OCI-LY7 (cell line): ENCODE measurements around the gene TCEA3. TPM values are rescaled to one million over a fixed set of nuclear protein-coding genes. Genes with fewer than 3 reads are reported as not detected.
A peak's percentile ranks its signal among the peaks of the same experiment; 100 is the strongest.

Experiments
- BruUV-seq: library from RNA; stranded (reverse); fragments of 400-500 nt; replicated peaks from 2 replicates; lab custom pipeline; 2021; lab: Mats Ljungman, UMichigan
- CTCF ChIA-PET: fragments of 300-600 bp; sonication (Branson Sonifier 250); formaldehyde crosslinking; loops from one replicate; lab custom pipeline; 2022; ENCODE audit warnings: antibody characterized with exemption; ENCODE audit not compliant: unreplicated experiment; lab: Charles Lee
- POLR2A ChIA-PET: fragments of 300-600 bp; sonication (Branson Sonifier 250); formaldehyde crosslinking; loops from one replicate; lab custom pipeline; 2022; ENCODE audit warnings: antibody characterized with exemption; lab: Charles Lee
- DNase-seq: peaks from one replicate; pipeline ENCODE4 v3.0.0-alpha.2; 2015; ENCODE audit warnings: low spot score
- H2AFZ ChIP-seq: fragments of 200-600 bp; sonication (generic), shearing (Covaris generic); 2 replicates; pipeline ENCODE4 v1.6.1; 2014; ENCODE audit warnings: mild to moderate bottlenecking, antibody characterized with exemption, low read length, moderate library complexity
- H3K27ac ChIP-seq: fragments of 200-600 bp; sonication (generic); 2 replicates; pipeline ENCODE4 v1.5.1; 2014; ENCODE audit warnings: mixed run types, low read depth, mild to moderate bottlenecking, moderate library complexity, low read length, inconsistent platforms; ENCODE audit not compliant: poor library complexity, severe bottlenecking
- H3K36me3 ChIP-seq: fragments of 200-600 bp; sonication (generic); 2 replicates; pipeline ENCODE4 v1.6.1; 2014; ENCODE audit warnings: mild to moderate bottlenecking, antibody characterized with exemption, low read length, moderate library complexity, mixed read lengths; ENCODE audit not compliant: insufficient read depth
- H3K4me1 ChIP-seq: fragments of 200-600 bp; sonication (generic); 2 replicates; pipeline ENCODE4 v1.5.1; 2014; ENCODE audit warnings: mild to moderate bottlenecking, low read length; ENCODE audit not compliant: insufficient read depth, poor library complexity, severe bottlenecking
- H3K4me2 ChIP-seq: fragments of 200-600 bp; sonication (generic); 2 replicates; pipeline ENCODE4 v1.6.1; 2014; ENCODE audit warnings: mild to moderate bottlenecking, low read length
- H3K4me3 ChIP-seq: fragments of 200-600 bp; sonication (generic); 2 replicates; pipeline ENCODE4 v1.5.1; 2014; ENCODE audit warnings: mild to moderate bottlenecking, low read depth, low read length; ENCODE audit not compliant: poor library complexity, severe bottlenecking
- H3K79me2 ChIP-seq: fragments of 200-600 bp; sonication (generic); 2 replicates; pipeline ENCODE4 v1.6.1; 2016; ENCODE audit warnings: low read depth, mild to moderate bottlenecking, low read length, moderate library complexity, mixed read lengths; ENCODE audit not compliant: insufficient read depth
- H3K9me2 ChIP-seq: fragments of 200-600 bp; sonication (generic); 2 replicates; pipeline ENCODE4 v1.6.1; 2016; ENCODE audit warnings: mild to moderate bottlenecking, low read length, mixed read lengths; ENCODE audit not compliant: insufficient read depth
- H3K9me3 ChIP-seq: fragments of 200-600 bp; sonication (generic); 2 replicates; pipeline ENCODE4 v1.6.1; 2014; ENCODE audit warnings: mild to moderate bottlenecking, mixed run types, low read length, mixed read lengths
- H4K20me1 ChIP-seq: fragments of 200-600 bp; sonication (generic); 2 replicates; pipeline ENCODE4 v1.6.1; 2014; ENCODE audit warnings: mild to moderate bottlenecking, antibody characterized with exemption, low read length, moderate library complexity, mixed read lengths; ENCODE audit not compliant: insufficient read depth
- CTCF ChIP-seq: fragments of 200-600 bp; sonication (generic); conservative IDR thresholded peaks from 2 replicates; pipeline ENCODE4 v1.5.1; 2014; ENCODE audit warnings: mild to moderate bottlenecking, antibody characterized with exemption, low read length, moderate library complexity, mixed read lengths
- EZH2phosphoT487 ChIP-seq: fragments of 200-600 bp; sonication (generic); IDR thresholded peaks from 2 replicates; pipeline ENCODE4 v1.6.1; 2018; ENCODE audit warnings: low read depth, borderline replicate concordance, mild to moderate bottlenecking, mixed run types, antibody characterized with exemption, low read length, moderate library complexity, mixed read lengths
- intact Hi-C: fragments of 100-400 bp; cut with micrococcal nuclease; formaldehyde crosslinking; loops from one replicate; pipeline ENCODE4 v1.10.0; 2022; ENCODE audit not compliant: unreplicated experiment
- total RNA-seq, 2 experiments: library from RNA; depleted of rRNA in 1 of 2; stranded (reverse); fragments of >200 nt in 1 of 2; shearing (Covaris generic) in 1 of 2; gene quantifications; 2 replicates each; pipeline ENCODE4 v1.2.3, GENCODE V29; 2014 to 2022

Gene TCEA3
- total RNA-seq, 2 experiments from 2014 or later = not detected

DNA sequence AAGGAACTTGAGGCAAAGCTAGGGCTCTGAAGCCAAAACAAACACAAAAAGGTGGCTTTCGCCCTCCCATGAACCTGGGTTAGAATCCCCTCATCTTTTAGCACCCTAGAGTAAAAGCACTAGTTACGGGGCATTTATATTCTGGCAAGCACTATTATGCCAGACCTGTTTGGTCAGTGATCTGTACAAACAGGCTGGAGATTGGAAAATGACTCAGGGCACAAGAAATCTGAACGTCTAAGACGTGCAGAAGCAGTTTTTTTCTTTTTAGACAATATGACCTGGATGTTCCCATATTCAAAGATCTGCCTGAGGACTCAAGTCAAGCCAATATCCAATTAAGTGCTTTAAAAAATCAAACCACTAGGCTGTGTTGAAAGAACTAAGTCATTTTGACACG, 58.0 kb downstream of the TCEA3 start:
- H3K9me3 ChIP-seq = no peaks in the 10 kb centered on the region
- ChIA-PET POLR2A (no interaction called here), CTCF (no interaction called here)
- H2AFZ ChIP-seq = no peak overlapping the region
- intact Hi-C loops = loop anchor here (10.0 kb wide), 1 partner anchor 538 kb away; no protein-coding TSS in a partner anchor
- H3K27ac ChIP-seq = no peak overlapping the region
- H3K36me3 ChIP-seq = peaks cover 25% of the 10 kb centered on the region
- no peak for DNase-seq
- BruUV-seq = no TSS peak
- no peaks in the 10 kb centered on the region for H4K20me1 ChIP-seq
- H3K79me2 ChIP-seq = peaks cover 13% of the 10 kb centered on the region; the same call in 1 of the 2 replicates
- no peak for TF ChIP-seq CTCF
- no peaks in the 10 kb centered on the region for H3K9me2 ChIP-seq
- peak overlapping the region; percentile 78; the same call in 1 of the 2 replicates for H3K4me2 ChIP-seq
- H3K4me3 ChIP-seq = peak overlapping the region; percentile 77
- peaks cover 28% of the 10 kb centered on the region for H3K4me1 ChIP-seq

DNA sequence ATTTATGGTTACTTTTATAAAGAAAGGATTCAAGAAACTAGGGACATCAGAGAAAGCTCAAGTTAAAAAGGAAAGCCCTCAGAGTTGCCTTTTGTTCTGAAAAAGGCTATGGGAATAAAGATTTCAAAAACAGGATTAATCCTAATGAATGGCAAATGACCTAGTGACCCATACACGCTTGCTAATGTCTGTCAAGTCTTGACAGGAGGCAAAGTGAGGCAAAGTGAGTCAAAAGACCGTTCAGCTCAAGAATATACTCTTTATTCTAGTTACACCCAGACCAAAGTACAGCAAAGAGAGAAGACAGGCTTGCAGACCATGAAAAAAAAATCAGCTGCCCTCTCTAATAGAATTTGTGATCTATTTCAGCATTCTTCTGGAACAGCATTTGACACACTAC, 58.4 kb downstream of the TCEA3 start:
- BruUV-seq = no TSS peak
- H4K20me1 ChIP-seq = no peaks in the 10 kb centered on the region
- DNase-seq = no peak
- no peak overlapping the region for H2AFZ ChIP-seq
- no peak overlapping the region for H3K4me3 ChIP-seq
- CTCF ChIA-PET = no interaction called here
- POLR2A ChIA-PET = no interaction called here
- H3K79me2 ChIP-seq = peaks cover 13% of the 10 kb centered on the region; the same call in 1 of the 2 replicates
- no peaks in the 10 kb centered on the region for H3K9me3 ChIP-seq
- H3K27ac ChIP-seq = no peak overlapping the region
- no peaks in the 10 kb centered on the region for H3K9me2 ChIP-seq
- intact Hi-C loops = loop anchor here (10.0 kb wide), 1 partner anchor 539 kb away; no protein-coding TSS in a partner anchor
- peaks cover 30% of the 10 kb centered on the region for H3K36me3 ChIP-seq
- no peak for TF ChIP-seq CTCF
- TF ChIP-seq EZH2phosphoT487 = no peak
- H3K4me1 ChIP-seq = peaks cover 28% of the 10 kb centered on the region
- H3K4me2 ChIP-seq = peak overlapping the region; percentile 78; the same call in 1 of the 2 replicates

DNA sequence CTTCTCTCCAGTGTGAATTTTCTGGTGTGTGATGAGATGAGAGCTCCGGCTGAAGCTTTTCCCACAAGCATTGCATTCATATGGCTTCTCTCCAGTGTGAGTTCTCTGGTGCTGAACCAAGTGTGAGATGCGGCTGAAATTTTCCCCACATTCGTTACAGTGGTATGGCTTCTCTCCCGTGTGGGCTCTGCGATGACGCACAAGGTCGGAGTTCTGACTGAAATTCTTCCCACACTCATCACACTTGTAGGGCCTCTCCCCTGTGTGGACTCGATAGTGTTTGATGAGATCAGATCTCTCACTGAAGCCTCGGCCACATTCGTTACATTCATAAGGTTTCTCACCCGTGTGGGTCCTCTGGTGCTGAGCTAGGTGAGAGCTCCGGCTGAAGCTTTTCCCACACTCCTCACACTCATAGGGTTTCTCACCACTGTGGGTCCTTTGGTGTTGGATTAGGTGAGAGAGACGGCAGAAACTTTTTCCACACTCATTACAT, 62.3 kb downstream of the TCEA3 start:
- H2AFZ ChIP-seq = no peak overlapping the region
- no peaks in the 10 kb centered on the region for H3K9me2 ChIP-seq
- H4K20me1 ChIP-seq = no peaks in the 10 kb centered on the region
- POLR2A ChIA-PET = interaction anchor here (0.8 kb wide), 1 partner anchor 18 kb away, joined by 3 read pairs; the partner anchor contains the start of gene HNRNPR
- peaks cover 39% of the 10 kb centered on the region for H3K36me3 ChIP-seq
- no peak for TF ChIP-seq CTCF
- TF ChIP-seq EZH2phosphoT487 = no peak
- H3K4me3 ChIP-seq = no peak overlapping the region
- no peak overlapping the region for H3K4me2 ChIP-seq
- no peak overlapping the region for H3K27ac ChIP-seq
- CTCF ChIA-PET = no interaction called here
- DNase-seq = no peak
- H3K9me3 ChIP-seq = no peaks in the 10 kb centered on the region
- intact Hi-C loops = loop anchor here (10.0 kb wide), 1 partner anchor 543 kb away; no protein-coding TSS in a partner anchor
- no TSS peak for BruUV-seq
- peaks cover 11% of the 10 kb centered on the region for H3K4me1 ChIP-seq
- H3K79me2 ChIP-seq = no peaks in the 10 kb centered on the region
